ENCODE data around the gene LUZP1.
A peak's percentile ranks its signal among the peaks of the same experiment; 100 is the strongest.

The LUZP1 gene

DNA sequence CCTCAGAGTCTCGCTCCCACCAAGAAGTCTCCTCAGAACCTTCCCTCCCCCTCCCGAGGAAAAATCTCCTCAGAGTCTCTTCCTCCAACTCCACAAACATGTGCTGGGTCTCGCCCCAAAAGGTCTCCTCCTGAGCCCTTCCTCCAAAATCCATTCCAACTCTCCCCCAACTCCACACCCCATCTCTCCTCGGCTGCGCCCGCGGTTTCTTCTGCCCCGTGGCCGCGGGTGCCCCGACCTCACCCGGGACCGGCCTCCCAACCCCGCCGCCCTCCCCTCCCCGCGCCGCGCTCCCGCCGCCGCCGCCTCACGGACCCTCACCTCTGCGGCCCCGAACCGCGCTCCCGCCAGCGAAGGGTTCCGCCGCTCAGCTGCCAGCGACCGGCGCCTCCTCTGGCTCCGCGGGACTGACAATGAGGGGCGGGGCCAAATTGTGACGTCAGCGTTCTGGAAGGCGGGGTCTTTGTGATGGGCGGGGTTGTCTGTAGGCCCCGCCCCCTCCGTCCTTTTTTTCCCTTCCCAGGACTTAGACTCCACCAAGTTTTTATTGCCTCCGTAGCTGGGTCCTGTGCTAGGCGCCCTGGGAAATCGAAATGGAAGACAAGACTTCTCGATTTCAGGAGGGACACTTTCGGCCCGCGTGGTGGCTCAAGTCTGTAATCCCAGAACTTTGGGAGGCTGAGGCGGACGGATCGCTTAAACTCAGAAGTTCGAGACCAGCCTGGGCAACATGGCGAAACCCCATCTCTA, at the start of gene LUZP1 (continued):
- TF ChIP-seq, protein P1, sequence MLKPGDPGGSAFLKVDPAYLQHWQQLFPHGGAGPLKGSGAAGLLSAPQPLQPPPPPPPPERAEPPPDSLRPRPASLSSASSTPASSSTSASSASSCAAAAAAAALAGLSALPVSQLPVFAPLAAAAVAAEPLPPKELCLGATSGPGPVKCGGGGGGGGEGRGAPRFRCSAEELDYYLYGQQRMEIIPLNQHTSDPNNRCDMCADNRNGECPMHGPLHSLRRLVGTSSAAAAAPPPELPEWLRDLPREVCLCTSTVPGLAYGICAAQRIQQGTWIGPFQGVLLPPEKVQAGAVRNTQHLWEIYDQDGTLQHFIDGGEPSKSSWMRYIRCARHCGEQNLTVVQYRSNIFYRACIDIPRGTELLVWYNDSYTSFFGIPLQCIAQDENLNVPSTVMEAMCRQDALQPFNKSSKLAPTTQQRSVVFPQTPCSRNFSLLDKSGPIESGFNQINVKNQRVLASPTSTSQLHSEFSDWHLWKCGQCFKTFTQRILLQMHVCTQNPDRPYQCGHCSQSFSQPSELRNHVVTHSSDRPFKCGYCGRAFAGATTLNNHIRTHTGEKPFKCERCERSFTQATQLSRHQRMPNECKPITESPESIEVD (tag by site-specific recombination; IDR thresholded peaks at IDR 0.05): no peak
- TF ChIP-seq ZNF624 (tag by site-specific recombination; IDR thresholded peaks at IDR 0.05): no peak
- peak; percentile 73 for TF ChIP-seq ZNF660 (tag by site-specific recombination; IDR thresholded peaks at IDR 0.05)
- TF ChIP-seq, protein P2, sequence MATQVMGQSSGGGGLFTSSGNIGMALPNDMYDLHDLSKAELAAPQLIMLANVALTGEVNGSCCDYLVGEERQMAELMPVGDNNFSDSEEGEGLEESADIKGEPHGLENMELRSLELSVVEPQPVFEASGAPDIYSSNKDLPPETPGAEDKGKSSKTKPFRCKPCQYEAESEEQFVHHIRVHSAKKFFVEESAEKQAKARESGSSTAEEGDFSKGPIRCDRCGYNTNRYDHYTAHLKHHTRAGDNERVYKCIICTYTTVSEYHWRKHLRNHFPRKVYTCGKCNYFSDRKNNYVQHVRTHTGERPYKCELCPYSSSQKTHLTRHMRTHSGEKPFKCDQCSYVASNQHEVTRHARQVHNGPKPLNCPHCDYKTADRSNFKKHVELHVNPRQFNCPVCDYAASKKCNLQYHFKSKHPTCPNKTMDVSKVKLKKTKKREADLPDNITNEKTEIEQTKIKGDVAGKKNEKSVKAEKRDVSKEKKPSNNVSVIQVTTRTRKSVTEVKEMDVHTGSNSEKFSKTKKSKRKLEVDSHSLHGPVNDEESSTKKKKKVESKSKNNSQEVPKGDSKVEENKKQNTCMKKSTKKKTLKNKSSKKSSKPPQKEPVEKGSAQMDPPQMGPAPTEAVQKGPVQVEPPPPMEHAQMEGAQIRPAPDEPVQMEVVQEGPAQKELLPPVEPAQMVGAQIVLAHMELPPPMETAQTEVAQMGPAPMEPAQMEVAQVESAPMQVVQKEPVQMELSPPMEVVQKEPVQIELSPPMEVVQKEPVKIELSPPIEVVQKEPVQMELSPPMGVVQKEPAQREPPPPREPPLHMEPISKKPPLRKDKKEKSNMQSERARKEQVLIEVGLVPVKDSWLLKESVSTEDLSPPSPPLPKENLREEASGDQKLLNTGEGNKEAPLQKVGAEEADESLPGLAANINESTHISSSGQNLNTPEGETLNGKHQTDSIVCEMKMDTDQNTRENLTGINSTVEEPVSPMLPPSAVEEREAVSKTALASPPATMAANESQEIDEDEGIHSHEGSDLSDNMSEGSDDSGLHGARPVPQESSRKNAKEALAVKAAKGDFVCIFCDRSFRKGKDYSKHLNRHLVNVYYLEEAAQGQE (tag by site-specific recombination; IDR thresholded peaks at IDR 0.05): no peak
- TF ChIP-seq, protein P3, sequence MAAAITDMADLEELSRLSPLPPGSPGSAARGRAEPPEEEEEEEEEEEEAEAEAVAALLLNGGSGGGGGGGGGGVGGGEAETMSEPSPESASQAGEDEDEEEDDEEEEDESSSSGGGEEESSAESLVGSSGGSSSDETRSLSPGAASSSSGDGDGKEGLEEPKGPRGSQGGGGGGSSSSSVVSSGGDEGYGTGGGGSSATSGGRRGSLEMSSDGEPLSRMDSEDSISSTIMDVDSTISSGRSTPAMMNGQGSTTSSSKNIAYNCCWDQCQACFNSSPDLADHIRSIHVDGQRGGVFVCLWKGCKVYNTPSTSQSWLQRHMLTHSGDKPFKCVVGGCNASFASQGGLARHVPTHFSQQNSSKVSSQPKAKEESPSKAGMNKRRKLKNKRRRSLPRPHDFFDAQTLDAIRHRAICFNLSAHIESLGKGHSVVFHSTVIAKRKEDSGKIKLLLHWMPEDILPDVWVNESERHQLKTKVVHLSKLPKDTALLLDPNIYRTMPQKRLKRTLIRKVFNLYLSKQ (tag by site-specific recombination; IDR thresholded peaks at IDR 0.05; ENCODE audit: borderline replicate concordance): no peak
- TF ChIP-seq, protein P4, sequence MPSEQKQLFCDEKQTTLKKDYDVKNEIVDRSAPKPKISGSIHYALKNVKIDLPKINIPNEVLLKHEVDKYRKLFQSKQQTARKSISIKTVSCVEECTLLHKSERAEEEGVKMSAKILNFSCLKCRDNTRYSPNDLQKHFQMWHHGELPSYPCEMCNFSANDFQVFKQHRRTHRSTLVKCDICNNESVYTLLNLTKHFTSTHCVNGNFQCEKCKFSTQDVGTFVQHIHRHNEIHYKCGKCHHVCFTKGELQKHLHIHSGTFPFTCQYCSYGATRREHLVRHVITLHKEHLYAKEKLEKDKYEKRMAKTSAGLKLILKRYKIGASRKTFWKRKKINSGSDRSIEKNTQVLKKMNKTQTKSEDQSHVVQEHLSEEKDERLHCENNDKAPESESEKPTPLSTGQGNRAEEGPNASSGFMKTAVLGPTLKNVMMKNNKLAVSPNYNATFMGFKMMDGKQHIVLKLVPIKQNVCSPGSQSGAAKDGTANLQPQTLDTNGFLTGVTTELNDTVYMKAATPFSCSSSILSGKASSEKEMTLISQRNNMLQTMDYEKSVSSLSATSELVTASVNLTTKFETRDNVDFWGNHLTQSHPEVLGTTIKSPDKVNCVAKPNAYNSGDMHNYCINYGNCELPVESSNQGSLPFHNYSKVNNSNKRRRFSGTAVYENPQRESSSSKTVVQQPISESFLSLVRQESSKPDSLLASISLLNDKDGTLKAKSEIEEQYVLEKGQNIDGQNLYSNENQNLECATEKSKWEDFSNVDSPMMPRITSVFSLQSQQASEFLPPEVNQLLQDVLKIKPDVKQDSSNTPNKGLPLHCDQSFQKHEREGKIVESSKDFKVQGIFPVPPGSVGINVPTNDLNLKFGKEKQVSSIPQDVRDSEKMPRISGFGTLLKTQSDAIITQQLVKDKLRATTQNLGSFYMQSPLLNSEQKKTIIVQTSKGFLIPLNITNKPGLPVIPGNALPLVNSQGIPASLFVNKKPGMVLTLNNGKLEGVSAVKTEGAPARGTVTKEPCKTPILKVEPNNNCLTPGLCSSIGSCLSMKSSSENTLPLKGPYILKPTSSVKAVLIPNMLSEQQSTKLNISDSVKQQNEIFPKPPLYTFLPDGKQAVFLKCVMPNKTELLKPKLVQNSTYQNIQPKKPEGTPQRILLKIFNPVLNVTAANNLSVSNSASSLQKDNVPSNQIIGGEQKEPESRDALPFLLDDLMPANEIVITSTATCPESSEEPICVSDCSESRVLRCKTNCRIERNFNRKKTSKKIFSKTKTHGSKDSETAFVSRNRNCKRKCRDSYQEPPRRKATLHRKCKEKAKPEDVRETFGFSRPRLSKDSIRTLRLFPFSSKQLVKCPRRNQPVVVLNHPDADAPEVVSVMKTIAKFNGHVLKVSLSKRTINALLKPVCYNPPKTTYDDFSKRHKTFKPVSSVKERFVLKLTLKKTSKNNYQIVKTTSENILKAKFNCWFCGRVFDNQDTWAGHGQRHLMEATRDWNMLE (tag by site-specific recombination; conservative IDR thresholded peaks at IDR 0.05; ENCODE audit: low read depth): no peak
- TF ChIP-seq, protein P5, sequence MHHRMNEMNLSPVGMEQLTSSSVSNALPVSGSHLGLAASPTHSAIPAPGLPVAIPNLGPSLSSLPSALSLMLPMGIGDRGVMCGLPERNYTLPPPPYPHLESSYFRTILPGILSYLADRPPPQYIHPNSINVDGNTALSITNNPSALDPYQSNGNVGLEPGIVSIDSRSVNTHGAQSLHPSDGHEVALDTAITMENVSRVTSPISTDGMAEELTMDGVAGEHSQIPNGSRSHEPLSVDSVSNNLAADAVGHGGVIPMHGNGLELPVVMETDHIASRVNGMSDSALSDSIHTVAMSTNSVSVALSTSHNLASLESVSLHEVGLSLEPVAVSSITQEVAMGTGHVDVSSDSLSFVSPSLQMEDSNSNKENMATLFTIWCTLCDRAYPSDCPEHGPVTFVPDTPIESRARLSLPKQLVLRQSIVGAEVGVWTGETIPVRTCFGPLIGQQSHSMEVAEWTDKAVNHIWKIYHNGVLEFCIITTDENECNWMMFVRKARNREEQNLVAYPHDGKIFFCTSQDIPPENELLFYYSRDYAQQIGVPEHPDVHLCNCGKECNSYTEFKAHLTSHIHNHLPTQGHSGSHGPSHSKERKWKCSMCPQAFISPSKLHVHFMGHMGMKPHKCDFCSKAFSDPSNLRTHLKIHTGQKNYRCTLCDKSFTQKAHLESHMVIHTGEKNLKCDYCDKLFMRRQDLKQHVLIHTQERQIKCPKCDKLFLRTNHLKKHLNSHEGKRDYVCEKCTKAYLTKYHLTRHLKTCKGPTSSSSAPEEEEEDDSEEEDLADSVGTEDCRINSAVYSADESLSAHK (tag by site-specific recombination; IDR thresholded peaks at IDR 0.05): 0 out of 2 replicates have a peak, but pooled peaks have one; percentile 35
- no peak for TF ChIP-seq ZNF596 (tag by site-specific recombination; IDR thresholded peaks at IDR 0.05)
- TF ChIP-seq KLF1 (tag by site-specific recombination; IDR thresholded peaks at IDR 0.05): no peak
- peak; percentile 78 for TF ChIP-seq KLF8 (tag by site-specific recombination; IDR thresholded peaks at IDR 0.05)
- TF ChIP-seq ZNF521 (tag by site-specific recombination; IDR thresholded peaks at IDR 0.05): no peak
- TF ChIP-seq GLI2 (tag by site-specific recombination; IDR thresholded peaks at IDR 0.05; ENCODE audit: borderline replicate concordance, low read depth): no peak
- TF ChIP-seq ZNF175 (tag by site-specific recombination; IDR thresholded peaks at IDR 0.05): no peak
- TF ChIP-seq, protein P6, sequence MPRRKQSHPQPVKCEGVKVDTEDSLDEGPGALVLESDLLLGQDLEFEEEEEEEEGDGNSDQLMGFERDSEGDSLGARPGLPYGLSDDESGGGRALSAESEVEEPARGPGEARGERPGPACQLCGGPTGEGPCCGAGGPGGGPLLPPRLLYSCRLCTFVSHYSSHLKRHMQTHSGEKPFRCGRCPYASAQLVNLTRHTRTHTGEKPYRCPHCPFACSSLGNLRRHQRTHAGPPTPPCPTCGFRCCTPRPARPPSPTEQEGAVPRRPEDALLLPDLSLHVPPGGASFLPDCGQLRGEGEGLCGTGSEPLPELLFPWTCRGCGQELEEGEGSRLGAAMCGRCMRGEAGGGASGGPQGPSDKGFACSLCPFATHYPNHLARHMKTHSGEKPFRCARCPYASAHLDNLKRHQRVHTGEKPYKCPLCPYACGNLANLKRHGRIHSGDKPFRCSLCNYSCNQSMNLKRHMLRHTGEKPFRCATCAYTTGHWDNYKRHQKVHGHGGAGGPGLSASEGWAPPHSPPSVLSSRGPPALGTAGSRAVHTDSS (tag by site-specific recombination; IDR thresholded peaks at IDR 0.05): no peak
- TF ChIP-seq ZNF561 (tag by site-specific recombination; IDR thresholded peaks at IDR 0.05; ENCODE audit: borderline replicate concordance): peak; percentile 88; the same call in 1 of the 2 replicates
- TF ChIP-seq, protein P7, sequence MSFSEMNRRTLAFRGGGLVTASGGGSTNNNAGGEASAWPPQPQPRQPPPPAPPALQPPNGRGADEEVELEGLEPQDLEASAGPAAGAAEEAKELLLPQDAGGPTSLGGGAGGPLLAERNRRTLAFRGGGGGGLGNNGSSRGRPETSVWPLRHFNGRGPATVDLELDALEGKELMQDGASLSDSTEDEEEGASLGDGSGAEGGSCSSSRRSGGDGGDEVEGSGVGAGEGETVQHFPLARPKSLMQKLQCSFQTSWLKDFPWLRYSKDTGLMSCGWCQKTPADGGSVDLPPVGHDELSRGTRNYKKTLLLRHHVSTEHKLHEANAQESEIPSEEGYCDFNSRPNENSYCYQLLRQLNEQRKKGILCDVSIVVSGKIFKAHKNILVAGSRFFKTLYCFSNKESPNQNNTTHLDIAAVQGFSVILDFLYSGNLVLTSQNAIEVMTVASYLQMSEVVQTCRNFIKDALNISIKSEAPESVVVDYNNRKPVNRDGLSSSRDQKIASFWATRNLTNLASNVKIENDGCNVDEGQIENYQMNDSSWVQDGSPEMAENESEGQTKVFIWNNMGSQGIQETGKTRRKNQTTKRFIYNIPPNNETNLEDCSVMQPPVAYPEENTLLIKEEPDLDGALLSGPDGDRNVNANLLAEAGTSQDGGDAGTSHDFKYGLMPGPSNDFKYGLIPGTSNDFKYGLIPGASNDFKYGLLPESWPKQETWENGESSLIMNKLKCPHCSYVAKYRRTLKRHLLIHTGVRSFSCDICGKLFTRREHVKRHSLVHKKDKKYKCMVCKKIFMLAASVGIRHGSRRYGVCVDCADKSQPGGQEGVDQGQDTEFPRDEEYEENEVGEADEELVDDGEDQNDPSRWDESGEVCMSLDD (tag by site-specific recombination; IDR thresholded peaks at IDR 0.05): peak; percentile 54; the same call in 1 of the 2 replicates
- no peak for TF ChIP-seq ZNF777 (tag by site-specific recombination; IDR thresholded peaks at IDR 0.05; ENCODE audit: borderline replicate concordance)
- peak; percentile 27 for TF ChIP-seq ZEB2 (tag by site-specific recombination; IDR thresholded peaks at IDR 0.05)
- TF ChIP-seq ZNF292 (tag by site-specific recombination; IDR thresholded peaks at IDR 0.05; ENCODE audit: borderline replicate concordance, low read depth): no peak
